Measurements from ENCODE around the gene HTRA1. TPM values are rescaled to one million over a fixed set of nuclear protein-coding genes. Genes with fewer than 3 reads are reported as not detected.

Gene HTRA1
- total RNA-seq, 2 donors from 2014 or later, result 8.9 to 26.9 TPM

GRCh38 chr10:122557516-122557915, 96.2 kb downstream of the HTRA1 start:
- DNase-seq, result no peak
- Histone ChIP-seq H3K27me3 (no peaks in the 10 kb centered on the region), H3K27ac (no peak overlapping the region)

GRCh38 chr10:122558452-122558851, 97.1 kb downstream of the HTRA1 start:
- H3K9me3 ChIP-seq, result no peaks in the 10 kb centered on the region
- no peak overlapping the region for H3K9ac ChIP-seq (ENCODE audit: low read depth in 2 of 2, low read length in 2 of 2)
- TF ChIP-seq CTCF (IDR thresholded peaks at IDR 0.05), result no peak
- H3K4me1 ChIP-seq, result no peaks in the 10 kb centered on the region
- no peak overlapping the region for H3K4me3 ChIP-seq
- no peak overlapping the region for H3K27ac ChIP-seq
- H3K27me3 ChIP-seq, result no peaks in the 10 kb centered on the region
- intact Hi-C loops (cut with DNase I), result no loop called here
- H3K36me3 ChIP-seq, result no peaks in the 10 kb centered on the region
- no peak for DNase-seq

More at GRCh38 chr10:122557516-122557915, 96.2 kb downstream of the HTRA1 start:
- Histone ChIP-seq H3K4me3 (no peak overlapping the region), H3K9ac (ENCODE audit: low read depth in 2 of 2, low read length in 2 of 2) (no peak overlapping the region), H3K36me3 (no peaks in the 10 kb centered on the region), H3K4me1 (no peaks in the 10 kb centered on the region), H3K9me3 (no peaks in the 10 kb centered on the region)
- intact Hi-C loops (cut with DNase I), result no loop called here
- TF ChIP-seq CTCF (IDR thresholded peaks at IDR 0.05), result no peak

GRCh38 chr10:122559228-122559627, 97.9 kb downstream of the HTRA1 start:
- Histone ChIP-seq H3K9ac (ENCODE audit: low read depth in 2 of 2, low read length in 2 of 2) (no peak overlapping the region), H3K9me3 (no peaks in the 10 kb centered on the region), H3K36me3 (no peaks in the 10 kb centered on the region), H3K27me3 (no peaks in the 10 kb centered on the region), H3K4me3 (no peak overlapping the region), H3K4me1 (no peaks in the 10 kb centered on the region), H3K27ac (no peak overlapping the region)
- DNase-seq, result no peak
- no peak for TF ChIP-seq CTCF (IDR thresholded peaks at IDR 0.05)
- intact Hi-C loops (cut with DNase I), result no loop called here

- Histone ChIP-seq H3K9me3 (no peaks in the 10 kb centered on the region), H3K27ac (no peak within 1 kb of the TSS), H3K4me1 (no peaks in the 10 kb centered on the region), H3K4me3 (peak within 1 kb of the TSS; percentile 2), H3K36me3 (no peaks in the 10 kb centered on the region), H3K9ac (ENCODE audit: low read depth in 2 of 2, low read length in 2 of 2) (no peak within 1 kb of the TSS), H3K27me3 (no peaks in the 10 kb centered on the region)
- DNase-seq, result no peak
- intact Hi-C loops (cut with DNase I), result loop anchor here (10.0 kb wide), 2 partner anchors 126 to 216 kb away; no protein-coding TSS in a partner anchor
- TF ChIP-seq CTCF (IDR thresholded peaks at IDR 0.05), result no peak
Measured at GRCh38 chr10:122560279-122560804, 99.0 kb downstream of the HTRA1 start, which contains the start of gene DMBT1. DMBT1 (plus strand) TSS chr10:122560754; CDS start chr10:122560771, 17 bp downstream.

- no peaks in the 10 kb centered on the region for H3K27me3 ChIP-seq
- no peak for TF ChIP-seq CTCF (IDR thresholded peaks at IDR 0.05)
- H3K4me1 ChIP-seq, result no peaks in the 10 kb centered on the region
- no peaks in the 10 kb centered on the region for H3K9me3 ChIP-seq
- no peak overlapping the region for H3K27ac ChIP-seq
- H3K4me3 ChIP-seq, result peak overlapping the region; percentile 2
- intact Hi-C loops (cut with DNase I), result loop anchor here (10.0 kb wide), 2 partner anchors 126 to 216 kb away; no protein-coding TSS in a partner anchor
- H3K9ac ChIP-seq (ENCODE audit: low read depth in 2 of 2, low read length in 2 of 2), result no peak overlapping the region
- no peak for DNase-seq
- H3K36me3 ChIP-seq, result no peaks in the 10 kb centered on the region
Measured at GRCh38 chr10:122561212-122561611, 99.9 kb downstream of the HTRA1 start.

All from colonic mucosa (tissue), 4 donors.